ENCODE results near the gene ANKRD33B.

GRCh38 chr5:10530601-10531320 lies 33.1 kb upstream of the ANKRD33B start:
- TF ChIP-seq POLR2AphosphoS5 (IDR thresholded peaks at IDR 0.05) (no peak), POLR2A (IDR thresholded peaks at IDR 0.05) (no peak), CTCF (IDR thresholded peaks at IDR 0.05) (no peak), EP300 (IDR thresholded peaks at IDR 0.05) (no peak)
